MM.1S (cell line): Measurements from ENCODE around the gene RFX6.

Source experiments
- DNase-seq: peaks from one replicate; pipeline ENCODE4 v3.0.0-alpha.2; 2015
- H2AFZ ChIP-seq: fragments of 300-600 bp; sonication (generic); 2 replicates; pipeline ENCODE4 v1.6.0; 2016; ENCODE audit warnings: antibody characterized with exemption, low read length
- H3F3A ChIP-seq: fragments of 300-600 bp; sonication (generic); 2 replicates; pipeline ENCODE4 v1.6.1; 2016; ENCODE audit warnings: mild to moderate bottlenecking, antibody characterized with exemption, low read length, moderate library complexity, mixed read lengths; ENCODE audit not compliant: insufficient read depth
- H3K27ac ChIP-seq: fragments of 300-600 bp; sonication (generic); 2 replicates; pipeline ENCODE4 v1.5.1; 2016; ENCODE audit warnings: mild to moderate bottlenecking, low read length
- H3K27me3 ChIP-seq: fragments of 300-600 bp; sonication (generic); replicated peaks from 2 replicates; pipeline ENCODE4 v1.6.0; 2016; ENCODE audit warnings: low read length; ENCODE audit not compliant: insufficient read depth
- H3K36me3 ChIP-seq: fragments of 300-600 bp; sonication (generic); replicated peaks from 2 replicates; pipeline ENCODE4 v1.6.1; 2016; ENCODE audit warnings: mild to moderate bottlenecking, low read length, mixed read lengths; ENCODE audit not compliant: insufficient read depth
- H3K4me1 ChIP-seq: fragments of 300-600 bp; sonication (generic); 2 replicates; pipeline ENCODE4 v1.6.1; 2016; ENCODE audit warnings: low read length, mixed read lengths
- H3K4me2 ChIP-seq: fragments of 300-600 bp; sonication (generic); 2 replicates; pipeline ENCODE4 v1.6.0; 2016; ENCODE audit warnings: low read depth, low read length
- H3K4me3 ChIP-seq: fragments of 300-600 bp; sonication (generic); 2 replicates; pipeline ENCODE4 v1.5.1; 2016; ENCODE audit warnings: low read length, mixed read lengths
- H3K79me2 ChIP-seq: fragments of 300-600 bp; sonication (generic); 2 replicates; pipeline ENCODE4 v1.6.1; 2016; ENCODE audit warnings: mixed run types, low read length, mixed read lengths
- H3K9ac ChIP-seq: fragments of 300-600 bp; sonication (generic); 2 replicates; pipeline ENCODE4 v1.6.1; 2016; ENCODE audit warnings: low read length, mixed read lengths
- H3K9me2 ChIP-seq: fragments of 300-600 bp; sonication (generic); replicated peaks from 2 replicates; pipeline ENCODE4 v1.6.1; 2016; ENCODE audit warnings: mild to moderate bottlenecking, low read length, mixed read lengths; ENCODE audit not compliant: insufficient read depth
- H3K9me3 ChIP-seq: fragments of 300-600 bp; sonication (generic); replicated peaks from 2 replicates; pipeline ENCODE4 v1.6.1; 2016; ENCODE audit warnings: mild to moderate bottlenecking, low read length, mixed read lengths; ENCODE audit not compliant: insufficient read depth
- H4K20me1 ChIP-seq: fragments of 300-600 bp; sonication (generic); 2 replicates; pipeline ENCODE4 v1.6.1; 2016; ENCODE audit warnings: mild to moderate bottlenecking, low read length, moderate library complexity, mixed read lengths; ENCODE audit not compliant: insufficient read depth
- EZH2 ChIP-seq: fragments of 300-600 bp; sonication (generic); optimal IDR thresholded peaks from 2 replicates; pipeline ENCODE3; 2017; ENCODE audit warnings: low read depth, mild to moderate bottlenecking, antibody characterized with exemption, low read length, mixed read lengths
- EZH2phosphoT487 ChIP-seq: fragments of 300-600 bp; sonication (generic); IDR thresholded peaks from 2 replicates; pipeline ENCODE4 v1.6.1; 2018; ENCODE audit warnings: antibody characterized with exemption, low read length
- TF ChIP-seq, protein P1 (sequence below): fragments of 300-600 bp; sonication (generic); IDR thresholded peaks from 2 replicates; pipeline ENCODE4 v1.5.1; 2016; ENCODE audit warnings: antibody characterized with exemption, low read length, mixed read lengths

RFX6 gene

DNA sequence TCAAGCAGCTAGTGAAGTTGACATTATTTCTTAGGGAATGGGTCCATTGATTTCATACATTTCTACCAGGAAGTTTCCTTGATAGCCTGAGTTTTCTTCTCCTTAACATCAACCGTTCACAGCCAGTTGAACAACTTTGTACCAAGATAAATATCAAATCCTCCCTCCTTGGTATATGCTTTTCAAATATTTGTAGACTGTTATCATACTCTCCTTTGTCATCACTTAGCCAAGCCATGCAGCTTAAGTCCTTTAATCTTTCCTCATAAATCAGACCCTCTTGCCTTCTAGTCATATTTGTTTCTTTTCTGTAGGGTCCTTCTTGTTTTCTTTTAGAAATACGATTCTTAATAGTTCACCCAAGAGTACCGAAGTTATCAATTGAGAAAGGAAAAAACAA is 25.6 kb downstream of the RFX6 start:
- Histone ChIP-seq H3K4me1 (no peaks in the 10 kb centered on the region), H3K9me3 (no peaks in the 10 kb centered on the region), H3K27ac (no peak overlapping the region), H3F3A (no peaks in the 10 kb centered on the region), H3K79me2 (no peaks in the 10 kb centered on the region), H3K4me2 (no peak overlapping the region), H3K36me3 (no peaks in the 10 kb centered on the region), H3K4me3 (no peak overlapping the region), H3K9me2 (no peaks in the 10 kb centered on the region), H2AFZ (no peak overlapping the region), H3K9ac (no peak overlapping the region), H4K20me1 (no peaks in the 10 kb centered on the region), H3K27me3 (no peaks in the 10 kb centered on the region)
- DNase-seq, result no peak
- TF ChIP-seq EZH2phosphoT487 (no peak), EZH2 (no peak)
- TF ChIP-seq, protein P1, sequence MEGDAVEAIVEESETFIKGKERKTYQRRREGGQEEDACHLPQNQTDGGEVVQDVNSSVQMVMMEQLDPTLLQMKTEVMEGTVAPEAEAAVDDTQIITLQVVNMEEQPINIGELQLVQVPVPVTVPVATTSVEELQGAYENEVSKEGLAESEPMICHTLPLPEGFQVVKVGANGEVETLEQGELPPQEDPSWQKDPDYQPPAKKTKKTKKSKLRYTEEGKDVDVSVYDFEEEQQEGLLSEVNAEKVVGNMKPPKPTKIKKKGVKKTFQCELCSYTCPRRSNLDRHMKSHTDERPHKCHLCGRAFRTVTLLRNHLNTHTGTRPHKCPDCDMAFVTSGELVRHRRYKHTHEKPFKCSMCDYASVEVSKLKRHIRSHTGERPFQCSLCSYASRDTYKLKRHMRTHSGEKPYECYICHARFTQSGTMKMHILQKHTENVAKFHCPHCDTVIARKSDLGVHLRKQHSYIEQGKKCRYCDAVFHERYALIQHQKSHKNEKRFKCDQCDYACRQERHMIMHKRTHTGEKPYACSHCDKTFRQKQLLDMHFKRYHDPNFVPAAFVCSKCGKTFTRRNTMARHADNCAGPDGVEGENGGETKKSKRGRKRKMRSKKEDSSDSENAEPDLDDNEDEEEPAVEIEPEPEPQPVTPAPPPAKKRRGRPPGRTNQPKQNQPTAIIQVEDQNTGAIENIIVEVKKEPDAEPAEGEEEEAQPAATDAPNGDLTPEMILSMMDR, result no peak

DNA sequence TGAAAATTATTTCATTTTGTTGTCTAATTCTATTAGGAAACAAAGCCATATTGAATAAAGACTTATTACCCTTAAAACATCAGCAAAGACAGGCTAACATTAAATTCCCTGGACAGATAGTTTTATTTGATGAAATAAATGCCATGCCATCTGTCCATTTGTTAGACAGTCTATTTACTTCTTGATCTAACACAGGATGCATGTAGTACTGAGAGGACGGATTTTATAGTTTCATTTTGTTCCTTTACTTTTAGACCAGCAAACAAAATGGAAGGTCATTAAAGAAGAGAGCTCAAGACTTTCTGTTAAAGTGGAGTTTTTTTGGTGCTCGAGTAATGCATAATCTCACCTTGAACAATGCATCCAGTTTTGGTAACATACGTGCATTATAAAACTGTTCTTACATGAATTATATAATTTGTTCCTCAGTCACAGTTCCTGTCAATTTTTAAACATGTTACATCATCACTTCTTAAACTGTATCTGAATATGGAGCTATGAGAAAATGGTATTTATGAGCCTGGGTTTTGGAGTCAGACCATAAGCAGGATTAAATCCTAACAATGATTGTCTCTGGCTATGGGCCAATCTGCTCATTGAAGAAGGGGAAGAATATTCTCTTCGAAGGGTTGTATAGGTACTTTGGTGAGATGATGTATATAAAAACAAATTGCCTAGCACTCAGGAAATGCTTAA is 46.0 kb downstream of the RFX6 start:
- Histone ChIP-seq H3K4me3 (no peak overlapping the region), H3K4me1 (no peaks in the 10 kb centered on the region), H4K20me1 (no peaks in the 10 kb centered on the region), H3K9me3 (no peaks in the 10 kb centered on the region), H3K36me3 (no peaks in the 10 kb centered on the region), H3F3A (no peaks in the 10 kb centered on the region), H3K27ac (no peak overlapping the region), H3K4me2 (no peak overlapping the region), H3K27me3 (no peaks in the 10 kb centered on the region), H3K79me2 (no peaks in the 10 kb centered on the region), H2AFZ (no peak overlapping the region), H3K9me2 (no peaks in the 10 kb centered on the region), H3K9ac (no peak overlapping the region)
- no peak for DNase-seq
- TF ChIP-seq EZH2phosphoT487 (no peak), EZH2 (no peak)
- TF ChIP-seq, protein P1, result no peak

DNA sequence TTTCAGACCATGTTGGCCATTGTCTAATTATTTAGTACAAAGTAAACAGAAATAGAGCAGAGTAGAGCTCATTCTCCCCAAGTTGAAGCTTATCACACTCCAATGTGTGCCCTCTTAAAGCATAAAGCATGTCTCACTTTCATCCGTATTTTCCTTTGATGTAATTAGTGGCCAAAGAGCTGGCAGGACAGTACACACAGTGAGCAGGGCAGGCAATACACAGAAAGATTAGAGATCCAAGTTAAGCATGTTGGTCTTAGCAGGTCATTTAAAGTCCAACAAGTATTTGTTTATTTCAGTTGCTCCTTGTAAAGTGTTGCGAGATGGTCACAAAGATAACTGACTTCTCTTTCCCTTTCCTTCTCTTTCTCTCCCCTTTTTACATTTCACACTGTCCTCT is 47.2 kb downstream of the RFX6 start:
- no peaks in the 10 kb centered on the region for H3K36me3 ChIP-seq
- no peaks in the 10 kb centered on the region for H3K79me2 ChIP-seq
- no peak for DNase-seq
- H3K27me3 ChIP-seq, result no peaks in the 10 kb centered on the region
- no peaks in the 10 kb centered on the region for H3K4me1 ChIP-seq
- no peak for TF ChIP-seq EZH2
- TF ChIP-seq, protein P1, result no peak
- no peak for TF ChIP-seq EZH2phosphoT487
- H3K4me2 ChIP-seq, result no peak overlapping the region
- no peak overlapping the region for H3K27ac ChIP-seq
- H3K4me3 ChIP-seq, result no peak overlapping the region
- H3K9ac ChIP-seq, result no peak overlapping the region
- no peaks in the 10 kb centered on the region for H3K9me2 ChIP-seq
- H3F3A ChIP-seq, result no peaks in the 10 kb centered on the region
- no peaks in the 10 kb centered on the region for H4K20me1 ChIP-seq
- H3K9me3 ChIP-seq, result no peaks in the 10 kb centered on the region
- no peak overlapping the region for H2AFZ ChIP-seq
